ENCODE results near the gene ITGB3.
A peak's percentile ranks its signal among the peaks of the same experiment; 100 is the strongest.
"Not testable (repeated sequence)": the region's sequence is repeated elsewhere in the genome, so short reads cannot be mapped to it uniquely, and the experiment has no call there.

Gene ITGB3

GRCh38 chr17:47253541-47254402 lies at the start of gene ITGB3:
TSS of gene ITGB3 (plus strand) at chr17:47253827. CDS start at chr17:47253862, 35 bp downstream.
- DNase-seq: peak; percentile 42

- DNase-seq: no peak
Observed at GRCh38 chr17:47203984-47204721, 49.5 kb upstream of the ITGB3 start.

GRCh38 chr17:47204722-47205418 lies 48.8 kb upstream of the ITGB3 start:
- DNase-seq: no peak

- peak; percentile 46 for DNase-seq
Observed at GRCh38 chr17:47205419-47205963, 48.1 kb upstream of the ITGB3 start.

GRCh38 chr17:47207143-47208067 lies 46.2 kb upstream of the ITGB3 start:
- no peak for DNase-seq

GRCh38 chr17:47208744-47209488 lies 44.7 kb upstream of the ITGB3 start, which contains the start of gene MYL4:
TSS of gene MYL4 (plus strand) at chr17:47209348. CDS start at chr17:47209423, 75 bp downstream.
- DNase-seq: no peak

- no peak for DNase-seq
Observed at GRCh38 chr17:47209499-47209898, 44.1 kb upstream of the ITGB3 start.

- DNase-seq: no peak
Observed at GRCh38 chr17:47210105-47210504, 43.5 kb upstream of the ITGB3 start.

GRCh38 chr17:47210779-47211178 lies 42.8 kb upstream of the ITGB3 start:
- DNase-seq: no peak

- no peak for DNase-seq
Observed at GRCh38 chr17:47212458-47212857, 41.2 kb upstream of the ITGB3 start.

GRCh38 chr17:47213540-47213939 lies 40.1 kb upstream of the ITGB3 start:
- DNase-seq: no peak

- no peak for DNase-seq
Observed at GRCh38 chr17:47214931-47215330, 38.7 kb upstream of the ITGB3 start.

- not testable (repeated sequence) for DNase-seq
Observed at GRCh38 chr17:47216821-47217220, 36.8 kb upstream of the ITGB3 start.

GRCh38 chr17:47217279-47217678 lies 36.3 kb upstream of the ITGB3 start:
- DNase-seq: not testable (repeated sequence)

GRCh38 chr17:47218896-47219430 lies 34.7 kb upstream of the ITGB3 start:
- no peak for DNase-seq

GRCh38 chr17:47219621-47220475 lies 33.8 kb upstream of the ITGB3 start:
- no peak for DNase-seq

- no peak for DNase-seq
Observed at GRCh38 chr17:47220531-47220999, 33.1 kb upstream of the ITGB3 start.

GRCh38 chr17:47221154-47221553 lies 32.5 kb upstream of the ITGB3 start:
- no peak for DNase-seq

- no peak for DNase-seq
Observed at GRCh38 chr17:47222047-47222446, 31.6 kb upstream of the ITGB3 start.

GRCh38 chr17:47223007-47223406 lies 30.6 kb upstream of the ITGB3 start:
- no peak for DNase-seq
